Limb (tissue), 2 donors: Measurements from ENCODE around the gene CYRIA.

Experiments
- DNase-seq, 2 donors: peaks; one replicate each; pipeline ENCODE4 v3.0.0-alpha.2; 2016; ENCODE audit errors: extremely low spot score in 2 of 2

The CYRIA gene

DNA sequence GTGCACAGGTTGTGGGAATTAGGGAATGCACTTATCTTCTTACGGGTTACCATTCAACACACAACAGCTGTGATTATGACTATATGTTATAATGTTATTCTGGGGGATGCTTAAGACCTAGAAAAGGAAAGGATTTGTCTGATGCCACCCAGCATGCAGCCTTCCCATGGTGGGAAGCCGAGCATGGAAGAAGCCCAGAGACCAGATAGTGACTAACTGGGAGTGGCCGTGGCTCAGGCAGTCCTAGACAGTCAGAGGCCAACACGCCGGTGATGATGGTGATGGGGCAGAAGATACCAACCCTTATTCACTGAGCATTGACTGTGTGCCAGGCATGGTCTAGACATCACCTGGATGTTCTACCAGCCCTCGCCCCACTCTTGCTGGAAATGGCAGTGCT is 35.9 kb downstream of the CYRIA start:
- no peak for DNase-seq

- DNase-seq, result no peak
Measured at GRCh38 chr2:16629044-16629443, 36.6 kb downstream of the CYRIA start.

DNA sequence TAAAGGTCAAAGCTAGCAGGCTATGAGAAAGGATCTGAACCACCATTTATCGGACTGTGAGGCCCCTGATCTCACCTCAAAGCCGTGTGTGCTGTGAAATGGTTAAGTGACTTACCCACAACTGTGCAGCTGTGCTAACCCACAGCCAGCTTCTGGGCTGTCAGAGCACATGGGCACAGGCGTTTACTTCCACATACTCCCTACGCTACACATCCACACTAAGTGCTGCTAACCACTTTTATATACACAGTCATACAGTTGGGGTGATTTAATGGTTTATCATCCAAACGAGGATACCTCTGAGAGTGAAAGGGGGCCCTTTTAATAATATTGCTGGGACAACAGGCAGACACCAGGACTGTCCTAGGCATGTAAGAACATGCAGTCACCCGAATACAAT is 37.3 kb downstream of the CYRIA start:
- no peak for DNase-seq

- DNase-seq, result no peak
Measured at GRCh38 chr2:16626997-16627605, 38.5 kb downstream of the CYRIA start.

- no peak for DNase-seq
Measured at GRCh38 chr2:16626497-16626896, 39.1 kb downstream of the CYRIA start.

DNA sequence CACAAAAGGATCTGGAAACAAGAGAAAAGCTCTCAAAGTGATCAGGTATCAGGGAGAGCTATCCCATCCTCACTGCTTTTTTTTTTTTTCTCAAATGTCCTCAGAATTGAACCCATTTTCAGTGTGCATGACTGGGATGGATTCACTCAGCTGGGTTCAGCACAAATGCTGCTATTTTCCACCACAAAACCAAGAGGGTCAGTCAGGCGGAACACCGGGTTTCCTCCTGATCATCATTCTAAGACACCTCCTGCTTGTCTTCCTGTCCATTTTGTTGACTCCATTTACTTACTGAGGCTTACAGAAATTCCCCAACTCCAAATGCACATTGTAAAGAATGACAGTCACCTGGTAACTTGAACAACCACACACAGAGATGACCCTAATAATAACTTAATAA is 39.9 kb downstream of the CYRIA start:
- no peak for DNase-seq

GRCh38 chr2:16625201-16625729 is 40.4 kb downstream of the CYRIA start:
- no peak for DNase-seq

GRCh38 chr2:16624436-16624780 is 41.2 kb downstream of the CYRIA start:
- DNase-seq, result no peak

DNA sequence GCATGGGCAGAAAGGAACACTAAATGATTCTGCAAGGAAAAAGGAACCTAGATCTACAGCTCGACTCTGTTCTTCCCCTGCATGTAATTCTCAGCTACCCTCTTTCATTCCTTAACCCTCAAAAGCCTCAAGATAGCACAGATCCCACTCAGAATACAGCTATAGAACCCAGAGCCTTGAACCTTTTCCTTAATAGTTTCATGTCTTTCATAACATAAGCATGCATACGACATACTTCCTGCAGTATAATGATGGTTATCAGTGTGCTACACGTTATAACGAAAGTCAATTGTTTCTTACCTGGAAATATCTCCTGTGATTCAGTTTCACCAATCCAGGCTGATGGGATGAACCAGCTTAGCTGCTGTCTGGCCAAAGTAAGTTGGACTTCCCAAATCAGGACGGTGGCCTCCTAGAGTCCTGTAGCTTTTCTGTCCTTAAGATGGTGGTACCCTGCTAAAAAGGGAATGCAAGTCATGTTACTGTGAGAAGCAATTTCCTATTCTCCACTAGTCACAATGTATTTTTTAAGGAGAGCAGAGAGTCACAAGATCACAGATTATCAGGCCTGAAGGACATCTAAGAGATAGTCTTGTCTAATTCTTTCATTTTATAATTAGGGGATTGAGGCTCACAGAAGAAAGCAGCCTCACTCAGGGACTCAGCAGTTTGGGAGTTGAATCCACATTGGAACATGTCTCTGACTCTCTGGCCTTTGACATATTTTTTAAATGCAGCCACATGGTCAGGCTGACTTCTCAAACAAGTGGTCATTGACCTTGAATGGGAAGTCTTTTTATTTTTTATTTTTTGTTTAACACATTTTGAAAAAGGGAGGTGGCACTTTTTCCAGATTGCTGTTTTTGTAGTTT is 41.8 kb downstream of the CYRIA start:
- DNase-seq, result no peak

DNA sequence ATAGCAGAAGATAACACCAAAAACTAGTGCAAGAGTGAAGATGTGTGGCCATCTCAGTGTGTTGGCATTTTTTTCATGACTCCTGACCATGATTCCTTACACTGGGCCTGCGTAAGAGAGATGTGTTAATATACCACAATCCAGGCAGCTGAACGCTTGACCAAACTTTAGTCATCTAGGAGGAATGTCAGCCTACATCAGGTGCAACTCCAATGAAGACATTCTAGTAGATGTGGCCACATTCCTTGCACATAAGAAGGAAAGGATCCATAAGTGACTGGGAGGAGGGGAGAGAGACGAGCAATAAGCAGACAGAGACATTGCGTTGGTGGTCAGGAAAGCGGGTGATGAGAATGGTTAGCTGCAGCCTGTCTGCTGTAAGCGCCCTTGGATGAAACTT is 42.6 kb downstream of the CYRIA start:
- DNase-seq, result no peak

DNA sequence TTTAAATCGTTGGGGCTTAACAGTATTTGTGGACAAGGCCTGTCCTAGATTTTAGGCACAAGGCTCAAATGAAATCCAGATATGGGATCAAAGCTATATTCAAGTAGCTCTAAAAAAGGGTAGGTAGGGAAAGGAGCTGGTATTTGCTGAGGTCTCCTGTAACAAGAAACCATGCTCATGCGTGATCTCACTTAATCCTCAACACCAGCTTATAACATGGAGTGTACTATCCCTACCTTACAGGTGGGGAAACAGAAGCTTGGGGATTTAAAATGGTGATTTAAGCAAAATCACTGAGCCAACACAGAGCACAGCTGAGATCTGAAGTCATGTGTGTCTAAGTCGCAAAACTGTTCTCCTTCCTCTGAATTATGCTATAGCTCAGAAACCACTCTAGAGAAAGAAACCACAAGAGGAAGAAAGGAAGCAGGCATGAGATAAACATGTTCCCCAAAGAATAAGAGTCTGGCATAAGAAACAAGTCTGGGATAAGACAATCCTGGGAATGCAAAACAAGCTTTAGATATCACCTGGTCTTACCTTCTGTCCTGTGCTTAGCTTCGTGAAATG is 43.1 kb downstream of the CYRIA start:
- no peak for DNase-seq

- DNase-seq, result no peak
Measured at GRCh38 chr2:16621316-16621715, 44.3 kb downstream of the CYRIA start.

DNA sequence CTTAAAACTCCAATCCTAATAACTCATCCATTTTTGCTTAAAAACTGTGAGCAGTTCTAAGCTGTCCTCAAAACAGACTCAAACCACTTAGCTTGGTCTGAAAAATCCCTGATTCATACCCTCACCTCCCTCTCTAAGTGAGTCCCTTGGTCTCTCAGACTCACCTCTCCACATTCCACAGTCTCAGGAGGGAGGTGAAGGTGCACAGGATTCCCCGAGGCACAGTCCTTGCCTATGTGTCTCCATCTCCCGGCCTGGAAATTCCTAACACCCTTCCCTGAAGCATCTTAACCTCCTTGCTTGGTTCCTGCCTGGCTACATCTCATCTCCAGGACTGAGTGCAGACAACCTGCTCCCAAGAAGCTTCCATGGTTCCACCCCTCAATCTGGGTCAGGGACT is 45.0 kb downstream of the CYRIA start:
- no peak for DNase-seq

DNA sequence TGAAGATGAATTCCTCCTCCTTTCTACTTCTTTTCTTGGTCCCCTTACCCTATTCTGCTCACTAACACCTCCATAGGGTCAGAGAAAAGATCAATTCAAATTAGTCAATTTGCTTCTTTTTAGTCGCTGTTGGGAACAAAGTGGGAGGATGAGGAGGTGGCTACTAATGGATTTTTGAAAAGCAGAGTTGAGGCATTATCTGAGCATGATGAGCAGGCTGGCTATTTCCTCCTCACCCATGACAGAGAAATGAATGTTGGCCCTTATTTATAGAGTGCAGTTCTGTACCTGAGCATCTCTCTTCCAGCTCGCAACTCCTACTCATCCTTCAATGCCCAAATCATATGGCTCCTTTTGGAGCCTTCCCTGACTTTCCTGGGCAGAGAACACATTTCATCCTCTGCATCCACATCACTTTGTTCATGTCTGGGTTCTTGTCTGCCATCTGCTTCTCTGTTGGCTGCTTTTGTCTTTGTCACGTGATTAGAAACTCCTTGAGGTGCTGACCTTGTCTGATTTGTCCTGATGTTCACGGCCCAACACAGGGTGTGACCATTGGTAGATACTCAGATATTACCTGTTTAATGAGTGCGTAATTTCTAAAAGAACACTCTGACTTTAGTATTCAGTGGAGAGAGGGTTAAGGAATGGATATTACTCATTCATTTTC is 45.9 kb downstream of the CYRIA start:
- DNase-seq, result no peak

- DNase-seq, result no peak
Measured at GRCh38 chr2:16617282-16618266, 48.1 kb downstream of the CYRIA start.
